Hepatocyte (in vitro differentiated cells): ENCODE data around the gene KIAA1755.

Source experiments
- CTCF ChIP-seq: fragments of 200-600 bp; sonication (generic); IDR thresholded peaks from 2 replicates; pipeline ENCODE4 v1.5.1; 2016; ENCODE audit warnings: antibody characterized with exemption, mild to moderate bottlenecking; ENCODE audit not compliant: poor library complexity
- EZH2 ChIP-seq: fragments of 200-600 bp; sonication (generic); IDR thresholded peaks from 2 replicates; pipeline ENCODE4 v1.6.1; 2016; ENCODE audit warnings: antibody characterized with exemption, mild to moderate bottlenecking, borderline replicate concordance
- EZH2phosphoT487 ChIP-seq: fragments of 200-600 bp; sonication (generic); IDR thresholded peaks from one replicate; pipeline ENCODE4 v1.6.1; 2018; ENCODE audit warnings: antibody characterized with exemption, mild to moderate bottlenecking, low read depth, moderate library complexity; ENCODE audit not compliant: unreplicated experiment, severe bottlenecking

- TF ChIP-seq CTCF (no peak), EZH2 (no peak), EZH2phosphoT487 (no peak)
These were observed 17.6 kb upstream of the KIAA1755 start for GRCh38 chr20:38278131-38278530.
